ENCODE results near the gene MAGED2.

DNA sequence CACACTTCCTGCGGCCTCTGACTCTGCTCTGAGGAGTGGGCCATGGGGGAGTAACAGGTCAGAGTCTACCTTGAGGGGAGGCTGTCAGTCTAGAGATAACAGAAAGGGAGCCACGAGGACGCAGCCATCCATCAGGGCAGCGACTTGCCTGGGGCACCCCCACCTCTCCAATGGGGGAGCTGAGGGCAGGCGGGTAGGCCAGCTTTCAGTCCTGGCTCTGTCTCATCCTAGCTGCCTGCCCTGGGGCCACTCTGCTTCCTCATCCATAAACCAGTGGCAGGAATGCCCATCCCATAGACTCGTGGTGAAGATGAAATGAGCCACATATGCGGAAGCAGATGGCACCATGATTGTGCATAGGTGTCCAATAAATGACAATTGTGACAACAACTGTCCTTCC, 13.2 kb downstream of the MAGED2 start:
- TF ChIP-seq, protein P1, sequence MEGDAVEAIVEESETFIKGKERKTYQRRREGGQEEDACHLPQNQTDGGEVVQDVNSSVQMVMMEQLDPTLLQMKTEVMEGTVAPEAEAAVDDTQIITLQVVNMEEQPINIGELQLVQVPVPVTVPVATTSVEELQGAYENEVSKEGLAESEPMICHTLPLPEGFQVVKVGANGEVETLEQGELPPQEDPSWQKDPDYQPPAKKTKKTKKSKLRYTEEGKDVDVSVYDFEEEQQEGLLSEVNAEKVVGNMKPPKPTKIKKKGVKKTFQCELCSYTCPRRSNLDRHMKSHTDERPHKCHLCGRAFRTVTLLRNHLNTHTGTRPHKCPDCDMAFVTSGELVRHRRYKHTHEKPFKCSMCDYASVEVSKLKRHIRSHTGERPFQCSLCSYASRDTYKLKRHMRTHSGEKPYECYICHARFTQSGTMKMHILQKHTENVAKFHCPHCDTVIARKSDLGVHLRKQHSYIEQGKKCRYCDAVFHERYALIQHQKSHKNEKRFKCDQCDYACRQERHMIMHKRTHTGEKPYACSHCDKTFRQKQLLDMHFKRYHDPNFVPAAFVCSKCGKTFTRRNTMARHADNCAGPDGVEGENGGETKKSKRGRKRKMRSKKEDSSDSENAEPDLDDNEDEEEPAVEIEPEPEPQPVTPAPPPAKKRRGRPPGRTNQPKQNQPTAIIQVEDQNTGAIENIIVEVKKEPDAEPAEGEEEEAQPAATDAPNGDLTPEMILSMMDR (IDR thresholded peaks at IDR 0.05): no peak
- TF ChIP-seq POLR2A (IDR thresholded peaks at IDR 0.05): no peak
